Mucosa of stomach (tissue), 1 donor: ENCODE measurements around the gene CSNK1G3.
A peak's percentile ranks its signal among the peaks of the same experiment; 100 is the strongest.
"Not testable (repeated sequence)": the region's sequence is repeated elsewhere in the genome, so short reads cannot be mapped to it uniquely, and the experiment has no call there.

ENCODE experiments used
- H3K27me3 ChIP-seq: one replicate; pipeline ENCODE4 v1.7.0; 2013; ENCODE audit warnings: mild to moderate bottlenecking, low read length; ENCODE audit not compliant: control insufficient read depth, insufficient read depth
- H3K36me3 ChIP-seq: one replicate; pipeline ENCODE4 v1.7.0; 2013; ENCODE audit warnings: low read length; ENCODE audit not compliant: control insufficient read depth, insufficient read depth
- H3K4me1 ChIP-seq: one replicate; pipeline ENCODE4 v1.7.0; 2013; ENCODE audit warnings: mild to moderate bottlenecking, low read length; ENCODE audit not compliant: control insufficient read depth, insufficient read depth
- H3K4me3 ChIP-seq: one replicate; pipeline ENCODE4 v1.7.0; 2013; ENCODE audit warnings: low read length
- H3K9ac ChIP-seq: one replicate; pipeline ENCODE4 v1.7.0; 2013; ENCODE audit warnings: mild to moderate bottlenecking, low read length, moderate library complexity
- H3K9me3 ChIP-seq: one replicate; pipeline ENCODE4 v1.7.0; 2013; ENCODE audit warnings: mild to moderate bottlenecking, low read length, moderate library complexity; ENCODE audit not compliant: control insufficient read depth
- donor health status: Pancreatic carcinoma.

Gene CSNK1G3

DNA sequence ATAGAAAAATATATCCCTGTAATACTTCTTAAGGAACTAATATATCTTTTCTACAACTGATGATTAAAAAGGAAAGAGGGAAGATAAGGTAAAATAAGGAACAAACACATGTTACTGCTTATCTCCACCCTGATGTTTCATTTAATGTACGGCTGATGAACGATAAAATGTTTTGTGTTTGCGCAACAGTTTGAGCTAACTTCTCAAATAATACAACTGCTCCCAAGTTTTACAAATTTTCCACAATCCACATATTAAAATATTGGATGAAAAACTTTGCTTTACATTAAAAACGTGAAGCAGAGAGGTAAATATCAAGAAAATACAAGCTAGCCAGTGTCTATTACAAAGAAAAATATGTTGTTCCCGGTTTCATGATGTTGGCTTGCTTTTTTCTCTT lies 21.0 kb upstream of the CSNK1G3 start:
- no peaks in the 10 kb centered on the region for H3K4me1 ChIP-seq
- no peak overlapping the region for H3K9ac ChIP-seq
- H3K36me3 ChIP-seq = no peaks in the 10 kb centered on the region
- no peaks in the 10 kb centered on the region for H3K9me3 ChIP-seq
- H3K27me3 ChIP-seq = no peaks in the 10 kb centered on the region
- H3K4me3 ChIP-seq = no peak overlapping the region

- H3K36me3 ChIP-seq, H3K27me3 ChIP-seq, H3K4me1 ChIP-seq, H3K9me3 ChIP-seq, H3K4me3 ChIP-seq, H3K9ac ChIP-seq: not testable (repeated sequence)
These were observed 16.8 kb upstream of the CSNK1G3 start for GRCh38 chr5:123495211-123495610.

DNA sequence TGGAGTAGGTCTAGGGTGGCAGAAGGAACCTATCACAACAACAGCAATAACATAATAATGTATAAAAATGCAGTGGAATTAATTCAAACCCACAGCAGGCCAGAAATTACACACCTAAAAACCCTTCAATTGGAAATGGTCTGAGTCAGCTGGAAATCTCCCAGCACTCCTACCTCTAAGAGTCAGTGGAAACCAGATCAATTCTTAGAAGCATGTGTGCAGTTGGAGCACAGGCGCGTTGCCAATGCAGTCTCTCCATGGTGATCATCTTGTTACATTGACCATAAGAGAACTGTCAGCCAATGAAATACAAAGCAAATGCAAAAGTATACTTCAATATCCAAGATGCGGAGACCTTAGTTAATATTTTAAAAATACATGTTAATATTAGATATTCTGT lies 15.1 kb upstream of the CSNK1G3 start:
- Histone ChIP-seq H3K4me1 (no peaks in the 10 kb centered on the region), H3K4me3 (no peak overlapping the region), H3K9ac (no peak overlapping the region), H3K36me3 (no peaks in the 10 kb centered on the region), H3K27me3 (no peaks in the 10 kb centered on the region), H3K9me3 (no peaks in the 10 kb centered on the region)

DNA sequence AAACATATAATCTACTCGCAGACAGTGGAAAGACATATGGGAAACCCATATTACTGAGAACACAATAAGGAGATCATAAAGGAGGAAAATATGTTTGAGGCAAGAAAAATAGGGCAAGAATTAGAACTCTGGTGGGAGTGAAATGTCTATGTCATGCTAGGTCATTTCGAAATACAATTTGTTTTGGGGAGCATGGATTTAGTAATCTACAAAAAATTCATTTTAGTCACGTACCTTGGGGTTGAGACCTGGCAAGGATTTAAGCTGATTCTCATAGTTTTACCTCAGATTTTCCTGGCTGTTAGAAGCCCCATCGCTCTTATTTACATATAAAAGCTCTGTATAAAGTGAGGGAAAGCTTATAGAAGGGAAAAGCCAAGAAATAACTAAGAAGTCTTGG lies 11.5 kb upstream of the CSNK1G3 start:
- H3K9ac ChIP-seq = no peak overlapping the region
- H3K36me3 ChIP-seq = no peaks in the 10 kb centered on the region
- no peaks in the 10 kb centered on the region for H3K27me3 ChIP-seq
- no peaks in the 10 kb centered on the region for H3K4me1 ChIP-seq
- H3K9me3 ChIP-seq = no peaks in the 10 kb centered on the region
- no peak overlapping the region for H3K4me3 ChIP-seq

GRCh38 chr5:123502120-123502519 lies 9.9 kb upstream of the CSNK1G3 start:
- Histone ChIP-seq H3K4me1 (no peaks in the 10 kb centered on the region), H3K36me3 (no peaks in the 10 kb centered on the region), H3K4me3 (no peak overlapping the region), H3K27me3 (no peaks in the 10 kb centered on the region), H3K9me3 (no peaks in the 10 kb centered on the region), H3K9ac (no peak overlapping the region)

DNA sequence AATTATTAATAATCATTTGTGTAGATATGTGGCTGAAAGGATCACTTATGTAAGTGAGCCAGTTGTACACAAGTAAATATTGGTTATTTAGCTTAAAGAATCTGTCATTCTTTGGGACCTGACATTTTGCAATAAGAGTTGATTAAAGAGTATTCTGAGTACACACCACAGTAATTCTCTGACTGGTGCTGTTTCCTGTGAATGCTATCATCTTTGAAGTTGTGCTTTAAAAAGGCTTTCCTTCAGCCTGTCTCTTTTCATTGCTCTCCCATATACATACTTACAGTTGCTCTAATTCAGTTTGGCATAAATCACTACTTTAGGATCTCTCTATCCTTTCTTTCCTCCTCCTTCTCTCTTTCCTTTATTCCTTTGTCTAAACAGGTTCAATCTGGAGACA lies 8.7 kb upstream of the CSNK1G3 start:
- H3K4me3 ChIP-seq = no peak overlapping the region
- no peaks in the 10 kb centered on the region for H3K9me3 ChIP-seq
- H3K27me3 ChIP-seq = no peaks in the 10 kb centered on the region
- no peaks in the 10 kb centered on the region for H3K4me1 ChIP-seq
- H3K36me3 ChIP-seq = no peaks in the 10 kb centered on the region
- no peak overlapping the region for H3K9ac ChIP-seq

- Histone ChIP-seq H3K4me1 (no peaks in the 10 kb centered on the region), H3K4me3 (no peak overlapping the region), H3K9ac (peak overlapping the region; percentile 16)
These were observed 6.3 kb upstream of the CSNK1G3 start for GRCh38 chr5:123505633-123506032.

DNA sequence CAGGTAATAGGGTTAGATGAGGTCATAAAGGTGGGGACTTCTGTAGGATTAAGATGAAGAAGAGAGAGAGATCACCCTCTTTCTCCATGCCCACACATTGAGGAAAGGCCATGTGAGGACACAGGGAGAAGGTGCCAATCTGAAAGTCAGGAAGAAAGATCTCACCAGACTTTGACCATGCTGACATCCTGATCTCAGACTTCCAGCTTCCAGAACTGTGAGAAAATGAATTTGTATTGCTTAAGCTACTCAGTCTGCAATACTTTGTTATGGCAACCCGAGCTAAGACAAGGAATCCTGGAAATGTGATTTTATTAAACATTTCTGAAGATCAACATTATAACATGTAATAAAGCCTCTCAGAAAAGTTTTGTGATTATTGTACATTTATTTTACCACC lies 3.5 kb upstream of the CSNK1G3 start:
- Histone ChIP-seq H3K9ac (no peak overlapping the region), H3K9me3 (no peaks in the 10 kb centered on the region), H3K4me3 (no peak overlapping the region), H3K27me3 (no peaks in the 10 kb centered on the region), H3K36me3 (no peaks in the 10 kb centered on the region), H3K4me1 (peaks cover 5% of the 10 kb centered on the region)

More at GRCh38 chr5:123505633-123506032, 6.3 kb upstream of the CSNK1G3 start:
- H3K9me3 ChIP-seq = no peaks in the 10 kb centered on the region
- no peaks in the 10 kb centered on the region for H3K27me3 ChIP-seq
- no peaks in the 10 kb centered on the region for H3K36me3 ChIP-seq

DNA sequence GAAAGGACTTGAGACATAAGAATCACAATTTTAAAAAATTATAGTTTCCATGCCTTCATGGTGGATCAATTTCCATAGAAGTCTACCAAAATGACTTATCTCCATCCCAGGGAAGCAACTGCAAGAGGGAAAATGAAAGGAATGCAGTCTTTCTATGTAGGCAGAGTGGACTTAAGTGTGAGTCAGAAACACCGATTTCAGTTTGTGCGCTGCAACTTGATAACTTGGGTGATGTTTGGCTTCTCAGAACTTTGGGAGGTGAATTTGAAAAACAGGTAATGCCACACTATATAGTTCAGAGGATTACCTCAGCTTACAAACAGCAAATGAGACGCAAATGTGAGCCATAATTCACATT lies 708 bp upstream of the CSNK1G3 start:
- Histone ChIP-seq H3K4me3 (peak overlapping the region; percentile 58), H3K27me3 (no peaks in the 10 kb centered on the region), H3K4me1 (peaks cover 5% of the 10 kb centered on the region), H3K36me3 (no peaks in the 10 kb centered on the region), H3K9ac (peak overlapping the region; percentile 75), H3K9me3 (no peaks in the 10 kb centered on the region)

GRCh38 chr5:123512611-123513461 lies 859 bp downstream of the CSNK1G3 start:
- no peaks in the 10 kb centered on the region for H3K36me3 ChIP-seq
- H3K9ac ChIP-seq = peak overlapping the region; percentile 85
- peak overlapping the region; percentile 77 for H3K4me3 ChIP-seq
- H3K27me3 ChIP-seq = no peaks in the 10 kb centered on the region
- no peaks in the 10 kb centered on the region for H3K9me3 ChIP-seq
- peaks cover 5% of the 10 kb centered on the region for H3K4me1 ChIP-seq

DNA sequence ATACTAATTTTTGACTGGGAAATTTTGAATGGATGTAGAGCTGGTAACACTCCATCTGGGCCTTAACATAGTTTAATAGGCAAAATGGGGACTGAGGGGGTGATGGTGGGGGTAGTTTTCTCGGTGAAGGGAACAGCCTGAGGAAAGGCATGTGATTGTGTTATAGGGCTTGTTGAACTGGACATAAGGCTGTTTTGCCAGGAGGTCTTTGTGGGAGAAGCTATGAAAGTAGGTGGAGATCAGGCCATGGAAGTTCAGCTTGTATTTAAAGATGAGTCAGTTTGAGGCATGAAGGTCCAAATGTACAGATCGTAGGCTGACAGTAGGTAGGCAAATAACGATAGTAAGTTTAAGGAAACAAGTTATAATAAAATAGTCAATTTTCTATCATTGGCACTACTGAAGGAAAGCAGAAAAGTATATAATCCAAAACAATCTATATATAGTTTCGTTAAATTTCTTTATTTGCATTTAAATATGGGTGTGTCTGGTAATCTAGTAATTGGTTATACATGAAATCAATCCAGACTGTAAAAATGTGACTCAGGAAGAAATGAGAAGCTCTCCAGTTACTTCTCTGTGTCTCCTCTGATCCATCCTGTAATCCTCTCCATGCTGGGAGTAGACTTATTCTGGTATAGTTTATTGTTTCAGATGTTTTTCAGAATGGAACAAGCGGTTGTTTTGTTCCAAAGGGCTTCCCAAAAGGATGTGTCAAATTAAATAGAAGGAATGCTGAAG lies 2.8 kb downstream of the CSNK1G3 start:
- H3K9ac ChIP-seq = no peak overlapping the region
- no peaks in the 10 kb centered on the region for H3K36me3 ChIP-seq
- no peaks in the 10 kb centered on the region for H3K27me3 ChIP-seq
- H3K9me3 ChIP-seq = no peaks in the 10 kb centered on the region
- peaks cover 10% of the 10 kb centered on the region for H3K4me1 ChIP-seq
- no peak overlapping the region for H3K4me3 ChIP-seq

DNA sequence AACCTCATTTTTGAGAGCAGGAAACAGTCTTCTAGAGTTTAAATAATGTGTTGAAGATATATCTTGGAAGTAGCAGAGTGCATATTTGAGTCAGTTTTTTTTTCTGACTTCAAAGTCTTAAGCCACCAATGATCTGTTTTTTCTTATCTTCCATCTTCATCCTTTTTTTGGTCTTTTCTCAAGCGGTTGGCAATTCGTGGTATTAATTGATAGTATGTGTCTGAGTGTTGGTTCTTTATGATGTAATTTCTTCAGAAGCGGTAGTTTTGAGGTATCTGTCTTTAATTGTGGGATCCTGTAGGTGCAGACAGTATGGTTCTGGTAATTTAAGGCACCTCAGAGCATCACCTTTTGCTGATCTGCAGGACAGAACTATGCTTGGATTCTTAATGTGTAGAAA lies 3.9 kb downstream of the CSNK1G3 start:
- no peak overlapping the region for H3K9ac ChIP-seq
- H3K36me3 ChIP-seq = no peaks in the 10 kb centered on the region
- no peaks in the 10 kb centered on the region for H3K27me3 ChIP-seq
- no peaks in the 10 kb centered on the region for H3K9me3 ChIP-seq
- peaks cover 10% of the 10 kb centered on the region for H3K4me1 ChIP-seq
- H3K4me3 ChIP-seq = no peak overlapping the region
